Kidney epithelial cell (primary cell): ENCODE measurements around the gene PRKX. TPM values are rescaled to one million over a fixed set of nuclear protein-coding genes. Genes with fewer than 3 reads are reported as not detected.
A peak's percentile ranks its signal among the peaks of the same experiment; 100 is the strongest.
"Not testable (repeated sequence)": the region's sequence is repeated elsewhere in the genome, so short reads cannot be mapped to it uniquely, and the experiment has no call there.

Experiments
- DNase-seq: peaks from one replicate; pipeline ENCODE4 v3.0.0-alpha.2; 2010; ENCODE audit warnings: low read depth
- H3K27me3 ChIP-seq: 2 replicates; pipeline ENCODE4 v1.6.0; 2011; ENCODE audit warnings: low read length; ENCODE audit not compliant: control insufficient read depth, insufficient read depth
- H3K36me3 ChIP-seq: 2 replicates; pipeline ENCODE4 v1.5.1; 2011; ENCODE audit warnings: low read length; ENCODE audit not compliant: control insufficient read depth, insufficient read depth
- H3K4me3 ChIP-seq: 2 replicates; pipeline ENCODE4 v1.5.1; 2011; ENCODE audit warnings: low read depth, mild to moderate bottlenecking, control low read depth, low read length
- CTCF ChIP-seq: IDR thresholded peaks from 2 replicates; pipeline ENCODE4 v1.5.1; 2011; ENCODE audit warnings: mild to moderate bottlenecking, moderate library complexity, low read length, control low read depth, inconsistent platforms; ENCODE audit not compliant: insufficient read depth, poor library complexity, severe bottlenecking
- total RNA-seq: library from RNA; depleted of rRNA; stranded (reverse); fragments of >200 nt; gene quantifications from 2 replicates; pipeline ENCODE4 v1.2.3, GENCODE V29; 2015

The PRKX gene
- total RNA-seq, 1 donor from 2014 or later = 20.1 TPM

GRCh38 chrX:3639236-3639635, 74.2 kb downstream of the PRKX start:
- DNase-seq = no peak

GRCh38 chrX:3638280-3638873, 75.1 kb downstream of the PRKX start:
- DNase-seq = no peak
- no peaks in the 10 kb centered on the region for H3K36me3 ChIP-seq
- peak; percentile 70 for TF ChIP-seq CTCF
- H3K4me3 ChIP-seq = no peak overlapping the region
- no peaks in the 10 kb centered on the region for H3K27me3 ChIP-seq

More at GRCh38 chrX:3639236-3639635, 74.2 kb downstream of the PRKX start:
- no peak overlapping the region for H3K4me3 ChIP-seq
- H3K36me3 ChIP-seq = no peaks in the 10 kb centered on the region
- TF ChIP-seq CTCF = no peak
- no peaks in the 10 kb centered on the region for H3K27me3 ChIP-seq

- no peak for TF ChIP-seq CTCF
- Histone ChIP-seq H3K4me3 (no peak overlapping the region), H3K36me3 (no peaks in the 10 kb centered on the region), H3K27me3 (no peaks in the 10 kb centered on the region)
- no peak for DNase-seq
Observed at GRCh38 chrX:3636803-3637202, 76.6 kb downstream of the PRKX start.

GRCh38 chrX:3631196-3631595, 82.3 kb downstream of the PRKX start:
- no peak overlapping the region for H3K4me3 ChIP-seq
- no peaks in the 10 kb centered on the region for H3K27me3 ChIP-seq
- TF ChIP-seq CTCF = no peak
- no peaks in the 10 kb centered on the region for H3K36me3 ChIP-seq
- DNase-seq = no peak

GRCh38 chrX:3627594-3627993, 85.9 kb downstream of the PRKX start:
- no peaks in the 10 kb centered on the region for H3K36me3 ChIP-seq
- no peak for TF ChIP-seq CTCF
- no peak overlapping the region for H3K4me3 ChIP-seq
- DNase-seq = no peak
- no peaks in the 10 kb centered on the region for H3K27me3 ChIP-seq

- no peak for TF ChIP-seq CTCF
- no peak for DNase-seq
- Histone ChIP-seq H3K36me3 (no peaks in the 10 kb centered on the region), H3K27me3 (no peaks in the 10 kb centered on the region), H3K4me3 (no peak overlapping the region)
Observed at GRCh38 chrX:3621414-3621813, 92.0 kb downstream of the PRKX start.

GRCh38 chrX:3611744-3612143, 101.7 kb downstream of the PRKX start:
- H3K27me3 ChIP-seq, DNase-seq, H3K4me3 ChIP-seq, H3K36me3 ChIP-seq: not testable (repeated sequence)
